ENCODE data around the gene LRPAP1. TPM values are rescaled to one million over a fixed set of nuclear protein-coding genes. Genes with fewer than 3 reads are reported as not detected.

The LRPAP1 gene
- polyA plus RNA-seq, 2 of the 4 experiments (the other 2 are of a cell fraction) = 64.3 to 81.1 TPM

- peak in 1 of 2 experiments; percentile 11; a peak in 2 of 6 replicates for ATAC-seq
- CTCF ChIA-PET = no interaction called here
- POLR2A ChIA-PET = no interaction called here
- Histone ChIP-seq H3K27ac (no peak overlapping the region), H3K4me2 (no peak overlapping the region), H3K4me1 (no peaks in the 10 kb centered on the region), H3K4me3 (no peak overlapping the region), H3K9me3 (no peaks in the 10 kb centered on the region)
- no peak for TF ChIP-seq ELK1 (IDR thresholded peaks at IDR 0.05; ENCODE audit: low read depth, low read length)
- TF ChIP-seq REST (IDR thresholded peaks at IDR 0.05) = no peak
- TF ChIP-seq KDM5A (IDR thresholded peaks at IDR 0.05) = no peak
- TF ChIP-seq KDM1A (IDR thresholded peaks at IDR 0.05; ENCODE audit: low read depth) = no peak
- no peak for TF ChIP-seq HOXB5 (CRISPR knock-in tag; IDR thresholded peaks at IDR 0.05)
- no peak for TF ChIP-seq ESRRA (IDR thresholded peaks at IDR 0.05; ENCODE audit: borderline replicate concordance, low read length)
- no peak for TF ChIP-seq FOXS1 (CRISPR knock-in tag; IDR thresholded peaks at IDR 0.05)
- no peak for TF ChIP-seq MAX (IDR thresholded peaks at IDR 0.05)
- no peak for TF ChIP-seq HMGXB4 (CRISPR knock-in tag; IDR thresholded peaks at IDR 0.05; ENCODE audit: borderline replicate concordance)
- TF ChIP-seq USF2 (IDR thresholded peaks at IDR 0.05) = no peak
- TF ChIP-seq CTCF (IDR thresholded peaks at IDR 0.05) = no peak
- no peak for TF ChIP-seq EHF (CRISPR knock-in tag; IDR thresholded peaks at IDR 0.05)
- TF ChIP-seq PBX3 (IDR thresholded peaks at IDR 0.05) = no peak
- 84% methylated on average over 16 of the region's 24 CpGs for WGBS (ENCODE audit: missing lambda C conversion rate)
- no peak for FAIRE-seq
- no peak for DNase-seq (ENCODE audit: low read depth in 1 of 2, low spot score in 1 of 2)
Measured at GRCh38 chr4:3497523-3498389, 34.5 kb downstream of the LRPAP1 start.
